GM12872 (cell line): ENCODE measurements around the gene CSNK2B.

ENCODE experiments used
- CTCF ChIP-seq: IDR thresholded peaks from 3 replicates; pipeline ENCODE4 v1.5.1; 2011; ENCODE audit warnings: low read depth, mild to moderate bottlenecking, low read length, moderate library complexity; ENCODE audit not compliant: insufficient read depth

Gene CSNK2B

DNA sequence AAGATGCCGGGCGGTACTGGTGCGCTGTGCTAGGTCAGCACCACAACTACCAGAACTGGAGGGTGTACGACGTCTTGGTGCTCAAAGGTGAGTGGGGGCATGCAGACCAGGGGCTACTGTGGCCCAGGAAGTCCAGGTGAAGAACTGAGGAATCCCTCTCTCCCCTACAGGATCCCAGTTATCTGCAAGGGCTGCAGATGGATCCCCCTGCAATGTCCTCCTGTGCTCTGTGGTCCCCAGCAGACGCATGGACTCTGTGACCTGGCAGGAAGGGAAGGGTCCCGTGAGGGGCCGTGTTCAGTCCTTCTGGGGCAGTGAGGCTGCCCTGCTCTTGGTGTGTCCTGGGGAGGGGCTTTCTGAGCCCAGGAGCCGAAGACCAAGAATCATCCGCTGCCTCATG lies 41.8 kb downstream of the CSNK2B start:
- TF ChIP-seq CTCF, result no peak

GRCh38 chr6:31708224-31708623 lies 42.3 kb downstream of the CSNK2B start:
- TF ChIP-seq CTCF, result no peak

- TF ChIP-seq CTCF, result no peak
Observed at GRCh38 chr6:31710523-31711219, 44.8 kb downstream of the CSNK2B start.

DNA sequence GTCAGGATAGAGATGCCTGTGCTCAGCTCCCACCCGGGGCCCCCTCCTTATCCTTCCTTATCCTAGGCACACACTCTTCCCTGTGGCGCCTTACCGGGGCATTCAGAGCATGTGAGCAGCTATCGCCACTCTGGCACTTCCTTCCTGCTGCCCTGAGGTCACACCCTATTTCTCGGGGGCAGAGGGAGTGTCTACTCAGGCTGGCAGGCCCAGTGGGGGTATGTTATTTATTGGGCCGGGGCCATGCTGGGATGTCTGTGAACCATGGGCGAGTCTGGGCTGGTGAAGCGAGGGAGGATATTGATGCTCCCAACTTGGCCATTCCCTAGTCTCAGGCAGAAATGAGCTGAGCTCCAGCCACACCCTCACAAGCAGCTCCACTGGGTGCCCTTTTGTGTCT lies 45.4 kb downstream of the CSNK2B start:
- TF ChIP-seq CTCF, result no peak

DNA sequence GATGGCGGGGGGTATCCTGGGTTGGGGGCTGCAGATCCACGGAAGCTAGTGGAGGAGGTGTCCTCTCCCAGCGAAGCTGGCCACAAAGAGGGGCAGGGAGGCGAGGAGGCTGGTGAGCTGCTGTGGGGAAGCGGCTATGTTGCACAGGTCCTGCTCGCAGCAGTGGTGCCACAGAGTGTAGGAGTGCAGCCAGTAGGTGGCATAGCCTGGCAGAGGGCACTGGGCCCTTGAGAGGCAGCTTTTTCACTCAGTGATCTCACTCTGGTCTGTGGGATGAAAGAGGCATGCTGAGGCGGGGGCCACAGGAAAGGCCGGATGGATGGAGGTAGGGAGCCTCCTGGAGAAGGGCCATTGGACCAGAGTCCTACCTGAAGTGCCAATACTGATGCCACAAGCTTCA lies 46.4 kb downstream of the CSNK2B start:
- peak; percentile 39; the same call in 2 of the 3 replicates for TF ChIP-seq CTCF

- TF ChIP-seq CTCF, result no peak
Observed at GRCh38 chr6:31713465-31713864, 47.6 kb downstream of the CSNK2B start.

DNA sequence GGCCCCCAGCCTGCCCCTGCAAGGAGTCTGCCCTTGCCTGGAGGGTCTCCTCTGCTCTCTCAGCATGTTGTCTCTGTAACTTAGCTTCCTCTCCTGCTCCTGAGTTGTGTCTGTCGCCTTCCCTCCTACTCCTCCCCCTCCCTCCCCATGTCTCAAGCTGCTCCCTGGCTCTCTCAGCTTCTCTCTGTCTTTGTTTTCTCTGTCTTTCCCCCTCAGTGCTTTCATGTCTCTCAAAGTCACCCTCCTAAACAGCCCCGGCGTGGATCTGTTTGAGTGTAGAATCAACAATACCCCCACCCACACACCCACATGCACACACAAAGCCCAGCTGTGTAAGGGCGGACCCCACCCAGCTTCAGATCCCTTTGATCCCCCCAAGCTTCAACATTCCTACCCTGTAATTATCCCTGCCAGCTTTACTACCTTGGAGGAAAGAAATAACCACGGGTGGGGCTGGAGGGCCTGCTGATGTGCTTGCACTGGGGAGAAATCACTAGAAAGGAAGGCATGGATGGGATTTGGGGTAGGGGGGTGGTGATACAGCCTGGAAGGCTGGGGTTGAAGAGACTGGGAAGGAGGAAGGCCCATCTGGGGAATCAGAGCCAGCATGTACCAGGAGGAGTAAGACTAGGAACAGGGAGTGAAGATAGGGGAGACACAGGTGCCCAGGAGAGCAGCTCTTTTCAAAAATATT lies 48.3 kb downstream of the CSNK2B start:
- TF ChIP-seq CTCF, result no peak
